Activated naive CD8-positive, alpha-beta T cell treated with anti-CD3 and anti-CD28 coated beads, Interleukin-2, amount 50 U/mL, for 24 hours (primary cell): ENCODE results near the gene CDK5R2.
A peak's percentile ranks its signal among the peaks of the same experiment; 100 is the strongest.

Experiments used
- ATAC-seq: fragments of 150-1000 bp; cut with Tn5 transposase; one replicate; pipeline ENCODE4 v1.10.0; 2021
- DNase-seq: peaks from one replicate; pipeline ENCODE4 v3.0.0; 2021
- H3K27ac Mint-ChIP-seq: one replicate; pipeline ENCODE4 v1.8.0; 2021; ENCODE audit warnings: mild to moderate bottlenecking, mixed read lengths
- H3K27me3 Mint-ChIP-seq: one replicate; pipeline ENCODE4 v1.8.0; 2021; ENCODE audit warnings: mixed read lengths
- H3K36me3 Mint-ChIP-seq: one replicate; pipeline ENCODE4 v1.8.0; 2021; ENCODE audit warnings: low read depth, mixed read lengths
- H3K4me1 Mint-ChIP-seq: one replicate; pipeline ENCODE4 v1.8.0; 2021; ENCODE audit warnings: mixed read lengths
- H3K4me3 Mint-ChIP-seq: one replicate; pipeline ENCODE4 v1.8.0; 2021; ENCODE audit warnings: mild to moderate bottlenecking, moderate library complexity, mixed read lengths
- H3K9me3 Mint-ChIP-seq: one replicate; pipeline ENCODE4 v1.8.0; 2021; ENCODE audit warnings: mixed read lengths

The CDK5R2 gene

GRCh38 chr2:218957671-218958070 is 1.8 kb upstream of the CDK5R2 start:
- H3K4me1 Mint-ChIP-seq: peaks cover 11% of the 10 kb centered on the region
- peaks cover 64% of the 10 kb centered on the region for H3K27me3 Mint-ChIP-seq
- ATAC-seq (no peak), DNase-seq (no peak)
- no peaks in the 10 kb centered on the region for H3K36me3 Mint-ChIP-seq
- no peak overlapping the region for H3K4me3 Mint-ChIP-seq
- H3K9me3 Mint-ChIP-seq: no peaks in the 10 kb centered on the region
- no peak overlapping the region for H3K27ac Mint-ChIP-seq

- H3K9me3 Mint-ChIP-seq: no peaks in the 10 kb centered on the region
- H3K27ac Mint-ChIP-seq: no peak overlapping the region
- peaks cover 65% of the 10 kb centered on the region for H3K27me3 Mint-ChIP-seq
- H3K4me3 Mint-ChIP-seq: no peak overlapping the region
- ATAC-seq (no peak), DNase-seq (no peak)
- peaks cover 11% of the 10 kb centered on the region for H3K4me1 Mint-ChIP-seq
- no peaks in the 10 kb centered on the region for H3K36me3 Mint-ChIP-seq
These were observed 1.2 kb upstream of the CDK5R2 start for GRCh38 chr2:218958276-218958675.

GRCh38 chr2:218959761-218960308 is 369 bp downstream of the CDK5R2 start:
- Mint-ChIP-seq H3K27ac (no peak overlapping the region), H3K27me3 (peaks cover 74% of the 10 kb centered on the region), H3K9me3 (no peaks in the 10 kb centered on the region), H3K36me3 (no peaks in the 10 kb centered on the region), H3K4me3 (no peak overlapping the region), H3K4me1 (peaks cover 11% of the 10 kb centered on the region)
- DNase-seq (no peak), ATAC-seq (no peak)

- ATAC-seq: no peak
- DNase-seq: no peak
- Mint-ChIP-seq H3K36me3 (no peaks in the 10 kb centered on the region), H3K4me3 (peak overlapping the region; percentile 49), H3K27ac (no peak overlapping the region), H3K9me3 (no peaks in the 10 kb centered on the region), H3K27me3 (peaks cover 74% of the 10 kb centered on the region), H3K4me1 (peaks cover 11% of the 10 kb centered on the region)
These were observed 1.1 kb downstream of the CDK5R2 start for GRCh38 chr2:218960309-218961165.

GRCh38 chr2:218961229-218961628 is 1.8 kb downstream of the CDK5R2 start:
- H3K9me3 Mint-ChIP-seq: no peaks in the 10 kb centered on the region
- peaks cover 11% of the 10 kb centered on the region for H3K4me1 Mint-ChIP-seq
- H3K27ac Mint-ChIP-seq: peak overlapping the region; percentile 35
- H3K36me3 Mint-ChIP-seq: no peaks in the 10 kb centered on the region
- DNase-seq (no peak), ATAC-seq (no peak)
- peak overlapping the region; percentile 34 for H3K4me3 Mint-ChIP-seq
- H3K27me3 Mint-ChIP-seq: peaks cover 77% of the 10 kb centered on the region

GRCh38 chr2:218961651-218962570 is 2.4 kb downstream of the CDK5R2 start:
- no peaks in the 10 kb centered on the region for H3K9me3 Mint-ChIP-seq
- no peaks in the 10 kb centered on the region for H3K36me3 Mint-ChIP-seq
- ATAC-seq (no peak), DNase-seq (no peak)
- no peak overlapping the region for H3K4me3 Mint-ChIP-seq
- peaks cover 11% of the 10 kb centered on the region for H3K4me1 Mint-ChIP-seq
- peaks cover 77% of the 10 kb centered on the region for H3K27me3 Mint-ChIP-seq
- no peak overlapping the region for H3K27ac Mint-ChIP-seq

- no peak overlapping the region for H3K4me3 Mint-ChIP-seq
- H3K4me1 Mint-ChIP-seq: peaks cover 11% of the 10 kb centered on the region
- no peaks in the 10 kb centered on the region for H3K36me3 Mint-ChIP-seq
- DNase-seq (peak; percentile 64), ATAC-seq (no peak)
- no peaks in the 10 kb centered on the region for H3K9me3 Mint-ChIP-seq
- no peak overlapping the region for H3K27ac Mint-ChIP-seq
- H3K27me3 Mint-ChIP-seq: peaks cover 74% of the 10 kb centered on the region
These were observed 3.5 kb downstream of the CDK5R2 start for GRCh38 chr2:218962859-218963492.

GRCh38 chr2:218963601-218964000 is 4.1 kb downstream of the CDK5R2 start:
- Mint-ChIP-seq H3K4me1 (peaks cover 11% of the 10 kb centered on the region), H3K27ac (no peak overlapping the region), H3K27me3 (peaks cover 71% of the 10 kb centered on the region), H3K9me3 (no peaks in the 10 kb centered on the region), H3K4me3 (no peak overlapping the region), H3K36me3 (no peaks in the 10 kb centered on the region)
- ATAC-seq (no peak), DNase-seq (no peak)

- H3K36me3 Mint-ChIP-seq: no peaks in the 10 kb centered on the region
These were observed 4.7 kb downstream of the CDK5R2 start for GRCh38 chr2:218964041-218964771.

GRCh38 chr2:218970894-218971293 is 11.4 kb downstream of the CDK5R2 start:
- Mint-ChIP-seq H3K4me3 (no peak overlapping the region), H3K27ac (no peak overlapping the region), H3K4me1 (no peaks in the 10 kb centered on the region), H3K27me3 (peaks cover 60% of the 10 kb centered on the region), H3K36me3 (no peaks in the 10 kb centered on the region), H3K9me3 (no peaks in the 10 kb centered on the region)
- ATAC-seq (no peak), DNase-seq (no peak)

More at GRCh38 chr2:218964041-218964771, 4.7 kb downstream of the CDK5R2 start:
- no peak for DNase-seq
- no peaks in the 10 kb centered on the region for H3K9me3 Mint-ChIP-seq
- ATAC-seq: no peak
- H3K4me3 Mint-ChIP-seq: no peak overlapping the region
- H3K4me1 Mint-ChIP-seq: peaks cover 10% of the 10 kb centered on the region
- H3K27me3 Mint-ChIP-seq: peaks cover 68% of the 10 kb centered on the region
- no peak overlapping the region for H3K27ac Mint-ChIP-seq

GRCh38 chr2:218975060-218975777 is 15.8 kb downstream of the CDK5R2 start:
- Mint-ChIP-seq H3K9me3 (no peaks in the 10 kb centered on the region), H3K27me3 (peaks cover 72% of the 10 kb centered on the region), H3K4me1 (peaks cover 5% of the 10 kb centered on the region), H3K4me3 (no peak overlapping the region), H3K36me3 (no peaks in the 10 kb centered on the region), H3K27ac (no peak overlapping the region)
- DNase-seq (no peak), ATAC-seq (no peak)

GRCh38 chr2:218979846-218980734 is 20.6 kb downstream of the CDK5R2 start:
- H3K9me3 Mint-ChIP-seq: no peaks in the 10 kb centered on the region

More at GRCh38 chr2:218979846-218980734, 20.6 kb downstream of the CDK5R2 start:
- H3K4me1 Mint-ChIP-seq: peaks cover 22% of the 10 kb centered on the region
- H3K27me3 Mint-ChIP-seq: peaks cover 79% of the 10 kb centered on the region
- DNase-seq: peak; percentile 90
- no peaks in the 10 kb centered on the region for H3K36me3 Mint-ChIP-seq
- peak overlapping the region; percentile 62 for H3K4me3 Mint-ChIP-seq
- peak; percentile 84 for ATAC-seq
- H3K27ac Mint-ChIP-seq: no peak overlapping the region
